ENCODE results near the gene SH3GL3. TPM values are rescaled to one million over a fixed set of nuclear protein-coding genes. Genes with fewer than 3 reads are reported as not detected.

SH3GL3 gene
- total RNA-seq, 2 experiments from 2014 or later, result not detected

GRCh38 chr15:83570756-83571155 lies 123.6 kb downstream of the SH3GL3 start:
- H3K36me3 ChIP-seq (ENCODE audit: insufficient read depth, low read length), result no peaks in the 10 kb centered on the region
- H3K9me3 ChIP-seq (ENCODE audit: control insufficient read depth in 1 of 2, insufficient read depth in 1 of 2, low read length in 2 of 2), result no peaks in the 10 kb centered on the region
- no peak overlapping the region for H3K4me3 ChIP-seq (ENCODE audit: low read length)
- Mint-ChIP-seq H3K4me3 (no peak overlapping the region), H3K27ac (no peak overlapping the region), H3K27me3 (peaks cover 12% of the 10 kb centered on the region), H3K9me3 (no peaks in the 10 kb centered on the region), H3K4me1 (ENCODE audit: low read depth) (no peaks in the 10 kb centered on the region), H3K36me3 (ENCODE audit: low read depth) (no peaks in the 10 kb centered on the region)
- intact Hi-C loops (cut with DNase I, micrococcal nuclease), result no loop called here
- H3K4me1 ChIP-seq (ENCODE audit: insufficient read depth, low read length), result no peaks in the 10 kb centered on the region
- no peak overlapping the region for H3K27ac ChIP-seq (ENCODE audit: low read depth in 1 of 2, low read length in 2 of 2)
- H3K27me3 ChIP-seq (ENCODE audit: control insufficient read depth in 1 of 2, insufficient read depth in 2 of 2, low read length in 2 of 2), result no peaks in the 10 kb centered on the region
- POLR2A ChIA-PET, result no interaction called here
- DNase-seq, result no peak
- no peak for TF ChIP-seq CTCF (IDR thresholded peaks at IDR 0.05)
- CTCF ChIA-PET, result no interaction called here
- no peak for ATAC-seq (ENCODE audit: poor library complexity)

- ChIA-PET CTCF (no interaction called here), POLR2A (no interaction called here)
- Mint-ChIP-seq H3K9me3 (no peaks in the 10 kb centered on the region), H3K27me3 (peaks cover 12% of the 10 kb centered on the region), H3K27ac (no peak overlapping the region), H3K4me1 (ENCODE audit: low read depth) (no peaks in the 10 kb centered on the region), H3K36me3 (ENCODE audit: low read depth) (no peaks in the 10 kb centered on the region), H3K4me3 (no peak overlapping the region)
- H3K27me3 ChIP-seq (ENCODE audit: control insufficient read depth in 1 of 2, insufficient read depth in 2 of 2, low read length in 2 of 2), result no peaks in the 10 kb centered on the region
- H3K4me1 ChIP-seq (ENCODE audit: insufficient read depth, low read length), result no peaks in the 10 kb centered on the region
- no peak overlapping the region for H3K27ac ChIP-seq (ENCODE audit: low read depth in 1 of 2, low read length in 2 of 2)
- ATAC-seq (ENCODE audit: poor library complexity) (no peak), DNase-seq (peak in 1 of 14 experiments; percentile 3)
- H3K36me3 ChIP-seq (ENCODE audit: insufficient read depth, low read length), result no peaks in the 10 kb centered on the region
- peak; percentile 29 for TF ChIP-seq CTCF (IDR thresholded peaks at IDR 0.05)
- intact Hi-C loops (cut with DNase I, micrococcal nuclease), result no loop called here
- H3K9me3 ChIP-seq (ENCODE audit: control insufficient read depth in 1 of 2, insufficient read depth in 1 of 2, low read length in 2 of 2), result no peaks in the 10 kb centered on the region
- H3K4me3 ChIP-seq (ENCODE audit: low read length), result no peak overlapping the region
These were observed 124.9 kb downstream of the SH3GL3 start for GRCh38 chr15:83571820-83572707.

- Histone ChIP-seq H3K4me3 (ENCODE audit: low read length) (no peak overlapping the region), H3K36me3 (ENCODE audit: insufficient read depth, low read length) (no peaks in the 10 kb centered on the region), H3K9me3 (ENCODE audit: control insufficient read depth in 1 of 2, insufficient read depth in 1 of 2, low read length in 2 of 2) (peaks cover 0 to 3% of the 10 kb centered on the region in 2 experiments), H3K4me1 (ENCODE audit: insufficient read depth, low read length) (no peaks in the 10 kb centered on the region), H3K27ac (ENCODE audit: low read depth in 1 of 2, low read length in 2 of 2) (no peak overlapping the region), H3K27me3 (ENCODE audit: control insufficient read depth in 1 of 2, insufficient read depth in 2 of 2, low read length in 2 of 2) (no peaks in the 10 kb centered on the region)
- Mint-ChIP-seq H3K9me3 (no peaks in the 10 kb centered on the region), H3K27ac (no peak overlapping the region), H3K27me3 (peaks cover 12% of the 10 kb centered on the region), H3K36me3 (ENCODE audit: low read depth) (no peaks in the 10 kb centered on the region), H3K4me1 (ENCODE audit: low read depth) (no peaks in the 10 kb centered on the region), H3K4me3 (no peak overlapping the region)
- TF ChIP-seq CTCF (IDR thresholded peaks at IDR 0.05), result no peak
- no peak for DNase-seq
- POLR2A ChIA-PET, result no interaction called here
- intact Hi-C loops (cut with DNase I, micrococcal nuclease), result no loop called here
- ATAC-seq (ENCODE audit: poor library complexity), result no peak
- CTCF ChIA-PET, result no interaction called here
These were observed 127.2 kb downstream of the SH3GL3 start for GRCh38 chr15:83574345-83574744.
